ENCODE results near the gene SELENOV. TPM values are rescaled to one million over a fixed set of nuclear protein-coding genes. Genes with fewer than 3 reads are reported as not detected.

Gene SELENOV
- not detected for total RNA-seq (2013)
- polyA plus RNA-seq (not detected), polyA minus RNA-seq (not detected in 2 replicates), total RNA-seq (0 to 0.58 (median 0) reads per million in 11 experiments)

- Histone ChIP-seq H3K27me3 (ENCODE audit: control insufficient read depth in 2 of 2, insufficient read depth in 2 of 2, low read length in 2 of 2) (peaks cover 34 to 61% of the 10 kb centered on the region in 2 donors), H3K79me2 (ENCODE audit: insufficient read depth, low read length) (no peaks in the 10 kb centered on the region), H3K36me3 (replicated peaks in 1 of 2; ENCODE audit: control insufficient read depth in 1 of 2, insufficient read depth in 2 of 2, low read length in 2 of 2) (no peaks in the 10 kb centered on the region), H2AFZ (ENCODE audit: insufficient read depth, low read depth, low read length, poor library complexity, severe bottlenecking) (peak within 1 kb of the TSS; percentile 22), H3K27ac (ENCODE audit: low read depth in 1 of 2, low read length in 2 of 2) (no peak within 1 kb of the TSS), H3K4me3 (replicated peaks in 1 of 3; ENCODE audit: low read depth in 2 of 3, low read length in 3 of 3) (no peak within 1 kb of the TSS), H4K20me1 (ENCODE audit: insufficient read depth, low read length) (no peaks in the 10 kb centered on the region), H3K9ac (ENCODE audit: insufficient read depth, low read length, poor library complexity, severe bottlenecking) (no peak within 1 kb of the TSS), H3K9me3 (replicated peaks in 1 of 2; ENCODE audit: control insufficient read depth in 1 of 2, insufficient read depth in 1 of 2, low read length in 2 of 2) (peaks cover 11 to 16% of the 10 kb centered on the region in 2 donors), H3K4me2 (replicated peaks; ENCODE audit: extremely low read depth, low read length, poor library complexity, severe bottlenecking) (no peak within 1 kb of the TSS), H3K4me1 (ENCODE audit: control insufficient read depth in 1 of 2, insufficient read depth in 2 of 2, low read length in 2 of 2) (peaks cover 0 to 10% of the 10 kb centered on the region in 2 donors)
- peaks cover 0 to 27% (median 15%) of the 10 kb centered on the region in 7 donors for H3K9me3 Mint-ChIP-seq
- peaks cover 71 to 76% (median 72%) of the 10 kb centered on the region in 3 donors for H3K27me3 Mint-ChIP-seq (ENCODE audit: low read depth in 3 of 3)
- WGBS (ENCODE audit: insufficient coverage) = 1% methylated on average over 56 of the region's 56 CpGs
- intact Hi-C loops (cut with micrococcal nuclease) = no loop called here
- no peak for DNase-seq
- no peaks in the 10 kb centered on the region for H3K36me3 Mint-ChIP-seq
- peaks cover 12% of the 10 kb centered on the region for H3K4me1 Mint-ChIP-seq
- no peak for TF ChIP-seq CTCF (IDR thresholded peaks at IDR 0.05)
- H3K4me3 Mint-ChIP-seq = peak within 1 kb of the TSS; percentile 49 to 80
- H3K27ac Mint-ChIP-seq = no peak within 1 kb of the TSS
Observed at GRCh38 chr19:39514840-39515550, at the start of gene SELENOV. TSS of gene SELENOV (plus strand) at chr19:39515139. CDS start at chr19:39515213, 74 bp downstream.

- H3K9me3 Mint-ChIP-seq = no peaks in the 10 kb centered on the region
- Histone ChIP-seq H3K27ac (ENCODE audit: low read depth in 1 of 2, low read length in 2 of 2) (no peak overlapping the region), H3K79me2 (ENCODE audit: insufficient read depth, low read length) (no peaks in the 10 kb centered on the region), H2AFZ (ENCODE audit: insufficient read depth, low read depth, low read length, poor library complexity, severe bottlenecking) (no peak overlapping the region), H3K4me2 (replicated peaks; ENCODE audit: extremely low read depth, low read length, poor library complexity, severe bottlenecking) (no peak overlapping the region), H3K27me3 (ENCODE audit: control insufficient read depth in 2 of 2, insufficient read depth in 2 of 2, low read length in 2 of 2) (no peaks in the 10 kb centered on the region), H3K9ac (ENCODE audit: insufficient read depth, low read length, poor library complexity, severe bottlenecking) (no peak overlapping the region), H3K9me3 (replicated peaks in 1 of 2; ENCODE audit: control insufficient read depth in 1 of 2, insufficient read depth in 1 of 2, low read length in 2 of 2) (no peaks in the 10 kb centered on the region), H3K4me3 (replicated peaks in 1 of 3; ENCODE audit: low read depth in 2 of 3, low read length in 3 of 3) (no peak overlapping the region), H4K20me1 (ENCODE audit: insufficient read depth, low read length) (peaks cover 37% of the 10 kb centered on the region), H3K4me1 (ENCODE audit: control insufficient read depth in 1 of 2, insufficient read depth in 2 of 2, low read length in 2 of 2) (no peaks in the 10 kb centered on the region), H3K36me3 (replicated peaks in 1 of 2; ENCODE audit: control insufficient read depth in 1 of 2, insufficient read depth in 2 of 2, low read length in 2 of 2) (peaks cover 79 to 93% of the 10 kb centered on the region in 2 donors)
- intact Hi-C loops (cut with micrococcal nuclease) = no loop called here
- no peaks in the 10 kb centered on the region for H3K4me1 Mint-ChIP-seq
- peak overlapping the region in 1 of 7 donors; percentile 73 for H3K27ac Mint-ChIP-seq
- 99% methylated on average over 9 of the region's 18 CpGs for WGBS (ENCODE audit: insufficient coverage)
- TF ChIP-seq CTCF (IDR thresholded peaks at IDR 0.05) = no peak
- DNase-seq = no peak
- H3K4me3 Mint-ChIP-seq = no peak overlapping the region
- H3K27me3 Mint-ChIP-seq (ENCODE audit: low read depth in 3 of 3) = no peaks in the 10 kb centered on the region
- peaks cover 80 to 92% of the 10 kb centered on the region in 2 donors for H3K36me3 Mint-ChIP-seq
Observed at GRCh38 chr19:39465956-39466747, 48.8 kb upstream of the SELENOV start.
